ENCODE measurements around the gene SV2C. TPM values are rescaled to one million over a fixed set of nuclear protein-coding genes. Genes with fewer than 3 reads are reported as not detected.

SV2C gene
- polyA plus RNA-seq, 3 donors, result 0.01 to 0.02 TPM; not detected in 1

GRCh38 chr5:76175821-76176403 lies 92.7 kb downstream of the SV2C start:
- H3K36me3 Mint-ChIP-seq, result no peaks in the 10 kb centered on the region
- Histone ChIP-seq H3K27ac (ENCODE audit: low read depth in 1 of 2, low read length in 2 of 2) (no peak overlapping the region), H3K27me3 (ENCODE audit: control insufficient read depth in 2 of 2, insufficient read depth in 2 of 2, low read length in 2 of 2) (no peaks in the 10 kb centered on the region), H3K4me1 (ENCODE audit: control insufficient read depth in 1 of 2, insufficient read depth in 2 of 2, low read length in 2 of 2) (peaks cover 41 to 42% of the 10 kb centered on the region in 2 donors), H3K79me2 (ENCODE audit: insufficient read depth, low read length) (no peaks in the 10 kb centered on the region), H3K9me3 (replicated peaks in 1 of 2; ENCODE audit: control insufficient read depth in 1 of 2, insufficient read depth in 1 of 2, low read length in 2 of 2) (peaks cover 0 to 4% of the 10 kb centered on the region in 2 donors), H3K4me3 (replicated peaks in 1 of 3; ENCODE audit: low read depth in 2 of 3, low read length in 3 of 3) (peak overlapping the region in 2 of 3 experiments; percentile 39 to 53), H4K20me1 (ENCODE audit: insufficient read depth, low read length) (no peaks in the 10 kb centered on the region), H2AFZ (ENCODE audit: insufficient read depth, low read depth, low read length, poor library complexity, severe bottlenecking) (peak overlapping the region; percentile 55), H3K9ac (ENCODE audit: insufficient read depth, low read length, poor library complexity, severe bottlenecking) (peak overlapping the region; percentile 2), H3K4me2 (replicated peaks; ENCODE audit: extremely low read depth, low read length, poor library complexity, severe bottlenecking) (peak overlapping the region; percentile 61), H3K36me3 (replicated peaks in 1 of 2; ENCODE audit: control insufficient read depth in 1 of 2, insufficient read depth in 2 of 2, low read length in 2 of 2) (no peaks in the 10 kb centered on the region)
- H3K9me3 Mint-ChIP-seq, result peaks cover 0 to 5% (median 0%) of the 10 kb centered on the region in 7 donors
- H3K27ac Mint-ChIP-seq, result peak overlapping the region in 6 of 7 donors; percentile 21 to 85 (median 45)
- H3K4me3 Mint-ChIP-seq, result peak overlapping the region; percentile 58 to 76
- H3K4me1 Mint-ChIP-seq, result peaks cover 33% of the 10 kb centered on the region
- peak; percentile 16 to 35 (median 22) for DNase-seq
- no peak for TF ChIP-seq CTCF (IDR thresholded peaks at IDR 0.05)
- H3K27me3 Mint-ChIP-seq (ENCODE audit: low read depth in 3 of 3), result peaks cover 0 to 2% (median 0%) of the 10 kb centered on the region in 3 donors
- WGBS (ENCODE audit: insufficient coverage), result 10% methylated on average over 4 of the region's 7 CpGs
- intact Hi-C loops (cut with micrococcal nuclease), result no loop called here

GRCh38 chr5:76177978-76178377 lies 94.8 kb downstream of the SV2C start:
- H3K27me3 Mint-ChIP-seq (ENCODE audit: low read depth in 3 of 3), result peaks cover 0 to 2% (median 0%) of the 10 kb centered on the region in 3 donors
- Histone ChIP-seq H4K20me1 (ENCODE audit: insufficient read depth, low read length) (no peaks in the 10 kb centered on the region), H3K79me2 (ENCODE audit: insufficient read depth, low read length) (no peaks in the 10 kb centered on the region), H3K9me3 (replicated peaks in 1 of 2; ENCODE audit: control insufficient read depth in 1 of 2, insufficient read depth in 1 of 2, low read length in 2 of 2) (peaks cover 0 to 4% of the 10 kb centered on the region in 2 donors), H3K27me3 (ENCODE audit: control insufficient read depth in 2 of 2, insufficient read depth in 2 of 2, low read length in 2 of 2) (no peaks in the 10 kb centered on the region), H3K4me1 (ENCODE audit: control insufficient read depth in 1 of 2, insufficient read depth in 2 of 2, low read length in 2 of 2) (peaks cover 58 to 60% of the 10 kb centered on the region in 2 donors), H3K36me3 (replicated peaks in 1 of 2; ENCODE audit: control insufficient read depth in 1 of 2, insufficient read depth in 2 of 2, low read length in 2 of 2) (no peaks in the 10 kb centered on the region), H2AFZ (ENCODE audit: insufficient read depth, low read depth, low read length, poor library complexity, severe bottlenecking) (no peak overlapping the region), H3K27ac (ENCODE audit: low read depth in 1 of 2, low read length in 2 of 2) (no peak overlapping the region), H3K9ac (ENCODE audit: insufficient read depth, low read length, poor library complexity, severe bottlenecking) (no peak overlapping the region), H3K4me2 (replicated peaks; ENCODE audit: extremely low read depth, low read length, poor library complexity, severe bottlenecking) (no peak overlapping the region), H3K4me3 (replicated peaks in 1 of 3; ENCODE audit: low read depth in 2 of 3, low read length in 3 of 3) (no peak overlapping the region)
- peaks cover 0 to 6% (median 3%) of the 10 kb centered on the region in 7 donors for H3K9me3 Mint-ChIP-seq
- DNase-seq, result no peak
- TF ChIP-seq CTCF (IDR thresholded peaks at IDR 0.05), result no peak
- H3K36me3 Mint-ChIP-seq, result peaks cover 0 to 4% of the 10 kb centered on the region in 2 donors
- peak overlapping the region in 3 of 7 donors; percentile 8 to 54 (median 9) for H3K27ac Mint-ChIP-seq
- intact Hi-C loops (cut with micrococcal nuclease), result no loop called here
- no peak overlapping the region for H3K4me3 Mint-ChIP-seq
- H3K4me1 Mint-ChIP-seq, result peaks cover 33% of the 10 kb centered on the region

Data from CD14-positive monocyte (primary cell).